ENCODE measurements around the gene BRIP1.

Gene BRIP1

GRCh38 chr17:61755668-61756067 is 107.7 kb downstream of the BRIP1 start:
- H3K4me2 ChIP-seq (ENCODE audit: low read length): no peak overlapping the region
- H3K27me3 ChIP-seq (ENCODE audit: control insufficient read depth, insufficient read depth, low read length): no peaks in the 10 kb centered on the region
- H2AFZ ChIP-seq: no peak overlapping the region
- no peaks in the 10 kb centered on the region for H3K4me1 ChIP-seq
- H3K4me3 ChIP-seq (ENCODE audit: low read depth, low read length): no peak overlapping the region
- no peaks in the 10 kb centered on the region for H3K79me2 ChIP-seq
- H3K9ac ChIP-seq: no peak overlapping the region
- no peaks in the 10 kb centered on the region for H3K36me3 ChIP-seq (ENCODE audit: control insufficient read depth, insufficient read depth, low read length)
- H3K9me3 ChIP-seq (ENCODE audit: control insufficient read depth, low read length): no peaks in the 10 kb centered on the region
- no peak for TF ChIP-seq CTCF (IDR thresholded peaks at IDR 0.05)
- no peak overlapping the region for H3K27ac ChIP-seq

GRCh38 chr17:61755078-61755477 is 108.2 kb downstream of the BRIP1 start:
- no peaks in the 10 kb centered on the region for H3K79me2 ChIP-seq
- H3K27me3 ChIP-seq (ENCODE audit: control insufficient read depth, insufficient read depth, low read length): no peaks in the 10 kb centered on the region
- no peaks in the 10 kb centered on the region for H3K9me3 ChIP-seq (ENCODE audit: control insufficient read depth, low read length)
- H3K4me3 ChIP-seq (ENCODE audit: low read depth, low read length): no peak overlapping the region
- TF ChIP-seq CTCF (IDR thresholded peaks at IDR 0.05): no peak
- H3K9ac ChIP-seq: no peak overlapping the region
- no peaks in the 10 kb centered on the region for H3K36me3 ChIP-seq (ENCODE audit: control insufficient read depth, insufficient read depth, low read length)
- H3K4me1 ChIP-seq: no peaks in the 10 kb centered on the region
- no peak overlapping the region for H3K4me2 ChIP-seq (ENCODE audit: low read length)
- H3K27ac ChIP-seq: no peak overlapping the region
- no peak overlapping the region for H2AFZ ChIP-seq

GRCh38 chr17:61754124-61754523 is 109.2 kb downstream of the BRIP1 start:
- Histone ChIP-seq H3K27me3 (ENCODE audit: control insufficient read depth, insufficient read depth, low read length) (no peaks in the 10 kb centered on the region), H3K79me2 (no peaks in the 10 kb centered on the region), H3K4me3 (ENCODE audit: low read depth, low read length) (no peak overlapping the region), H3K36me3 (ENCODE audit: control insufficient read depth, insufficient read depth, low read length) (no peaks in the 10 kb centered on the region), H3K27ac (no peak overlapping the region), H2AFZ (no peak overlapping the region), H3K9me3 (ENCODE audit: control insufficient read depth, low read length) (no peaks in the 10 kb centered on the region), H3K4me1 (no peaks in the 10 kb centered on the region), H3K4me2 (ENCODE audit: low read length) (no peak overlapping the region), H3K9ac (no peak overlapping the region)
- TF ChIP-seq CTCF (IDR thresholded peaks at IDR 0.05): no peak

- Histone ChIP-seq H3K79me2 (no peaks in the 10 kb centered on the region), H3K4me2 (ENCODE audit: low read length) (no peak overlapping the region), H3K27me3 (ENCODE audit: control insufficient read depth, insufficient read depth, low read length) (no peaks in the 10 kb centered on the region), H2AFZ (no peak overlapping the region), H3K9ac (no peak overlapping the region), H3K27ac (no peak overlapping the region), H3K9me3 (ENCODE audit: control insufficient read depth, low read length) (no peaks in the 10 kb centered on the region), H3K36me3 (ENCODE audit: control insufficient read depth, insufficient read depth, low read length) (no peaks in the 10 kb centered on the region), H3K4me3 (ENCODE audit: low read depth, low read length) (no peak overlapping the region), H3K4me1 (no peaks in the 10 kb centered on the region)
- TF ChIP-seq CTCF (IDR thresholded peaks at IDR 0.05): no peak
These were observed 109.6 kb downstream of the BRIP1 start for GRCh38 chr17:61753696-61754095.

- no peak overlapping the region for H3K4me2 ChIP-seq (ENCODE audit: low read length)
- H3K27ac ChIP-seq: no peak overlapping the region
- no peak overlapping the region for H2AFZ ChIP-seq
- H3K36me3 ChIP-seq (ENCODE audit: control insufficient read depth, insufficient read depth, low read length): no peaks in the 10 kb centered on the region
- no peak for TF ChIP-seq CTCF (IDR thresholded peaks at IDR 0.05)
- H3K27me3 ChIP-seq (ENCODE audit: control insufficient read depth, insufficient read depth, low read length): no peaks in the 10 kb centered on the region
- no peaks in the 10 kb centered on the region for H3K9me3 ChIP-seq (ENCODE audit: control insufficient read depth, low read length)
- H3K4me1 ChIP-seq: no peaks in the 10 kb centered on the region
- H3K9ac ChIP-seq: no peak overlapping the region
- no peak overlapping the region for H3K4me3 ChIP-seq (ENCODE audit: low read depth, low read length)
- H3K79me2 ChIP-seq: no peaks in the 10 kb centered on the region
These were observed 112.7 kb downstream of the BRIP1 start for GRCh38 chr17:61750656-61751055.
